NCI-H1092 (cell line): ENCODE data around the gene EFL1.
"Not testable (repeated sequence)": the region's sequence is repeated elsewhere in the genome, so short reads cannot be mapped to it uniquely, and the experiment has no call there.

Source experiments
- DNase-seq: peaks from one replicate; lab custom pipeline; 2025; lab: John Stamatoyannopoulos, UW

Gene EFL1

GRCh38 chr15:82262422-82263026 lies at the start of gene EFL1, which contains the start of gene SAXO2:
TSS of gene EFL1 (minus strand) at chr15:82262734. CDS start at chr15:82261778, 956 bp downstream.
TSS of gene SAXO2 (plus strand) at chr15:82262818. CDS start at chr15:82262880, 62 bp downstream.
- peak; percentile 75 for DNase-seq

GRCh38 chr15:82311321-82311720 lies 48.8 kb upstream of the EFL1 start:
- not testable (repeated sequence) for DNase-seq

GRCh38 chr15:82309802-82310201 lies 47.3 kb upstream of the EFL1 start:
- DNase-seq: no peak

- DNase-seq: no peak
Measured at GRCh38 chr15:82307714-82308081, 45.2 kb upstream of the EFL1 start.

GRCh38 chr15:82306791-82307713 lies 44.5 kb upstream of the EFL1 start:
- no peak for DNase-seq

GRCh38 chr15:82305621-82306048 lies 43.1 kb upstream of the EFL1 start:
- DNase-seq: no peak

- no peak for DNase-seq
Measured at GRCh38 chr15:82304778-82305090, 42.2 kb upstream of the EFL1 start.

GRCh38 chr15:82303956-82304777 lies 41.6 kb upstream of the EFL1 start:
- DNase-seq: no peak

- no peak for DNase-seq
Measured at GRCh38 chr15:82301296-82302016, 38.9 kb upstream of the EFL1 start.

GRCh38 chr15:82300883-82301282 lies 38.3 kb upstream of the EFL1 start:
- no peak for DNase-seq

- DNase-seq: not testable (repeated sequence)
Measured at GRCh38 chr15:82300326-82300725, 37.8 kb upstream of the EFL1 start.

- not testable (repeated sequence) for DNase-seq
Measured at GRCh38 chr15:82299511-82299914, 37.0 kb upstream of the EFL1 start.

GRCh38 chr15:82298520-82298919 lies 36.0 kb upstream of the EFL1 start:
- no peak for DNase-seq

- DNase-seq: no peak
Measured at GRCh38 chr15:82298032-82298431, 35.5 kb upstream of the EFL1 start.

- no peak for DNase-seq
Measured at GRCh38 chr15:82297546-82297945, 35.0 kb upstream of the EFL1 start.

GRCh38 chr15:82294061-82294690 lies 31.6 kb upstream of the EFL1 start:
- DNase-seq: no peak

- no peak for DNase-seq
Measured at GRCh38 chr15:82292271-82292670, 29.7 kb upstream of the EFL1 start.

- not testable (repeated sequence) for DNase-seq
Measured at GRCh38 chr15:82288202-82288601, 25.7 kb upstream of the EFL1 start.

GRCh38 chr15:82286475-82286874 lies 23.9 kb upstream of the EFL1 start:
- DNase-seq: not testable (repeated sequence)

GRCh38 chr15:82284381-82284780 lies 21.8 kb upstream of the EFL1 start:
- DNase-seq: not testable (repeated sequence)

- DNase-seq: not testable (repeated sequence)
Measured at GRCh38 chr15:82282386-82282785, 19.9 kb upstream of the EFL1 start.
